GM12878 (cell line): ENCODE measurements around the gene ATP4B.

Source experiments
- CTCF ChIP-seq, 3 experiments: IDR thresholded peaks in 2 of 3; conservative IDR thresholded peaks in 1 of 3; 2 replicates each; pipeline ENCODE4 v1.5.1; 2011; ENCODE audit warnings: low read depth in 3 of 3, low read length in 3 of 3, mild to moderate bottlenecking in 3 of 3, control low read depth in 2 of 3, moderate library complexity in 2 of 3, inconsistent platforms in 1 of 3, mixed read lengths in 1 of 3; ENCODE audit not compliant: control insufficient read depth in 2 of 3, insufficient read depth in 1 of 3; ENCODE audit errors: extremely low read depth in 1 of 3
- KDM1A ChIP-seq: fragments of 200-600 bp; sonication (generic); IDR thresholded peaks from 2 replicates; pipeline ENCODE4 v1.6.1; 2016; ENCODE audit warnings: borderline replicate concordance

DNA sequence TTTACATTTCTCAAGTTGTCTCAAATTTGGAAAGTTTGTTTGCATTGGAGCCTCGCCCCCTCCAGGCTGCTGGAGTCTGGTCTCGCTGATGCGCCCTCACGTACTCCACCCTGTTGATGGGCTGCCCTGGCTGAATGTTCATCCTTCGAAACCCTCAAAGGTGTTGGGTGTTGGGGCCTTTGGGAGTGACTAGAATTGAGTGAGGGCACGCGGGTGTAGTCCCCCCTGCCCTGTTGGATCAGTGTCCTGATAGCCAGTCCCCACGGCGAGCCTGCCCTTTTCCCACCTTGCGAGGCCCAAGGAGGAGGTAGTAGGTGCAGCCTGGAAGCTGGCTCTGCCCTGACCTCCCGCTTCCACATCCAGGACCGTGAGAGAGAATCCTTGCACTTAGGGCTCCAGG is 58.6 kb downstream of the ATP4B start:
- no peak for TF ChIP-seq KDM1A
- TF ChIP-seq CTCF (IDR thresholded peaks at IDR 0.05 in 2 of 3, conservative IDR thresholded peaks at IDR 0.05 in 1 of 3; ENCODE audit: control insufficient read depth in 2 of 3, extremely low read depth in 1 of 3, insufficient read depth in 1 of 3, low read depth in 3 of 3, low read length in 3 of 3) = no peak
